Stimulated activated CD8-positive, alpha-beta memory T cell treated with anti-CD3 and anti-CD28 coated beads, Interleukin-7, amount 100 ng/mL, for 4 hours (primary cell): Measurements from ENCODE around the gene LYPLA2.

Experiments
- DNase-seq, 2 donors: peaks; one replicate each; pipeline ENCODE4 v3.0.0-alpha.2; 2020; ENCODE audit warnings: low read depth in 2 of 2

Gene LYPLA2

DNA sequence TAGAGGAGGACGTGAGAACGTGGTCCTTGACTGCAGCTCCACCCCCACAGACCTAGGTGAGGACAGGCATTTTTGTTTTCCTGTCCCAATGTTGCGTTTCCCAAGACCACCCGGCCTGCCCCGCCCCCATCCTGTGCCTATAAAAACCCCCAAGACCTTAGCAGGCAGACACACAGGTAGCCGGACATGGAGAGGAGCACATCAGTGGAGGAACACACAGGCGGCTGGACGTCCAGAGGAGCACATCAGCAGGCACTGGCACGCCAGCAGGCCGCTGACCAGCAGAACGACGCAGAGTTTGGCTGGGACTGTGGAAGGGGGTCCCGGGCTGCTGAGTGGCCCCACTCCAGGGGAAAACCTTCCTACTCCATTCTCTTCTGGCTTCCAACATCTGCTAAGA lies 47.0 kb downstream of the LYPLA2 start:
- no peak for DNase-seq

DNA sequence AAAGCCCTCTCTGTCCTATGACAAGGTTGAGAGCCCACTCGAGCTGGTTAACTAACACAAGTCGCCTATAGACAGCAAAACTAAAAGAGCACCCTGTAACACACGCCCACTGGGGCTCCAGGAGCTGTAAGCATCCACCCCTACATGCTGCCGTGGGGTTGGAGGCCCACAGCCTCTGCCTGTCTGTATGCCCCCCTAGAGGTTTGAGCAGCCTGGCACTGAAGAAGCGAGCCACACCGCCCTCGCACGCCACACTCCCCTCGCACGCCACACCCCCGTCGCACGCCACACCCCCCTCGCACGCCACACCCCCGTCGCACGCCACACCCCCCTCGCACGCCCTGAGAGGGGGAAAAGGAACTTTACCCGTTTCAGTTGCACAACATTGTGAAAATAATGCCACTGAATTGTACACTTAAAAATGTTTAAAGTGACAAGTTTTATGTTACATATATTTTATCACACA lies 47.5 kb downstream of the LYPLA2 start:
- DNase-seq: peak; percentile 62 to 73

DNA sequence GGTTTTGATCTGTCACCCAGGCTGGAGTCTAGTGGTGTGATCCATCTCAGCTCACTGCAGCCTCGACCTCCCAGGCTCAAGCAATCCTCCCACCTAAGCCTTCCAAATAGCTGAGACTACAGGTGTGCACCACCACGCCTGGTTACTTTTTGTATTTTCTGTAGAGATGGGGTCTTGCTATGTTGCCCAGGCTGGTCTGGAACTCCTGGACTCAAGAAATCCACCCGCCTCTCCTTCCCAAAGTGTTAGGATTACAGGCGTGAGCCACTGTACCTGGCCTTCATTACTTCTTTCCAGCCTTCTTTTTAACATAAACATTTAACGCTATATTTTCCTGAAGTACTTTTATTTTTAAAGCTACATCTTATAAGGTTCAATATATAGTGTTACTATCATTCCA lies 52.7 kb downstream of the LYPLA2 start:
- DNase-seq: no peak
